GM12878 (cell line): ENCODE data around the gene DCDC1. TPM values are rescaled to one million over a fixed set of nuclear protein-coding genes. Genes with fewer than 3 reads are reported as not detected.
A peak's percentile ranks its signal among the peaks of the same experiment; 100 is the strongest.

Source experiments
- ATF2 ChIP-seq: IDR thresholded peaks from 2 replicates; pipeline ENCODE4 v1.6.1; 2012; ENCODE audit warnings: low read length, inconsistent platforms
- BCLAF1 ChIP-seq: fragments of 450-650 bp; IDR thresholded peaks from 2 replicates; pipeline ENCODE4 v1.6.1; 2017; ENCODE audit warnings: antibody characterized with exemption, mild to moderate bottlenecking, moderate library complexity
- CBFB ChIP-seq: IDR thresholded peaks from 2 replicates; pipeline ENCODE4 v1.6.1; 2016; ENCODE audit warnings: antibody characterized with exemption, low read depth
- E2F4 ChIP-seq: IDR thresholded peaks from 2 replicates; pipeline ENCODE4 v1.6.1; 2012; ENCODE audit warnings: low read depth, low read length, improper control_type of control experiment
- EZH2 ChIP-seq: IDR thresholded peaks from 2 replicates; pipeline ENCODE4 v1.6.1; 2012; ENCODE audit warnings: low read depth, mild to moderate bottlenecking, control low read depth, inconsistent platforms, low read length, borderline replicate concordance; ENCODE audit not compliant: control insufficient read depth
- KAT2A ChIP-seq: conservative IDR thresholded peaks from 2 replicates; pipeline ENCODE4 v1.6.1; 2011; ENCODE audit warnings: low read depth, low read length; ENCODE audit not compliant: control insufficient read depth
- POLR2AphosphoS5 ChIP-seq: IDR thresholded peaks from 2 replicates; pipeline ENCODE4 v1.6.1; 2011; ENCODE audit warnings: mild to moderate bottlenecking, low read length, inconsistent platforms
- STAT1 ChIP-seq: fragments of 450-650 bp; conservative IDR thresholded peaks from 2 replicates; pipeline ENCODE4 v1.6.1; 2014; ENCODE audit warnings: antibody characterized with exemption, mild to moderate bottlenecking
- SUPT20H ChIP-seq: IDR thresholded peaks from 2 replicates; pipeline ENCODE4 v1.6.1; 2011; ENCODE audit warnings: low read depth, mild to moderate bottlenecking, low read length, moderate library complexity, borderline replicate concordance; ENCODE audit not compliant: control insufficient read depth
- TCF12 ChIP-seq: IDR thresholded peaks from 2 replicates; pipeline ENCODE4 v1.6.1; 2011; ENCODE audit warnings: low read depth, mild to moderate bottlenecking, low read length
- polyA plus RNA-seq, 11 experiments: library from polyadenylated mRNA; depleted of rRNA in 4 of 11; unstranded in 6 of 11; stranded (reverse) in 5 of 11; fragments of >200 nt; fragmentation: Nextera tagmentation in 4 of 11; fragmentation: Illumina TruSeq in 1 of 11; extraction: Ambion mirVana in 4 of 11; extraction: Trizol in 1 of 11; gene quantifications; 1 replicate in 1 of 11; 2 replicates in 10 of 11; pipeline versions ENCODE4 v1.2.1 to v1.2.3, GENCODE V29; 2011 to 2016; ENCODE audit warnings: inconsistent platforms in 2 of 11, missing spikeins in 2 of 11, low read depth in 1 of 11
- total RNA-seq, 4 experiments: library from RNA; depleted of rRNA in 3 of 4; stranded (reverse); fragments of >200 nt in 3 of 4; fragmentation: Illumina TruSeq in 1 of 4; extraction: Trizol in 1 of 4; gene quantifications; 2 replicates each; pipeline versions ENCODE4 v1.2.1 to v1.2.3, GENCODE V29; 2013 to 2021
- TF ChIP-seq, protein P1 (sequence below): fragments of 450-650 bp; formaldehyde crosslinking; IDR thresholded peaks from 2 replicates; pipeline ENCODE4 v1.4.0; 2020; ENCODE audit warnings: mild to moderate bottlenecking, moderate library complexity
- TF ChIP-seq, protein P2 (sequence below): IDR thresholded peaks from 2 replicates; pipeline ENCODE4 v1.6.1; 2012; ENCODE audit warnings: improper control_type of control experiment, low read depth, low read length; ENCODE audit not compliant: insufficient replicate concordance

The DCDC1 gene
- total and polyA plus RNA-seq, 10 of the 15 experiments (the other 5 are each of a cell fraction or from before 2014, with no cell fraction given): not detected

DNA sequence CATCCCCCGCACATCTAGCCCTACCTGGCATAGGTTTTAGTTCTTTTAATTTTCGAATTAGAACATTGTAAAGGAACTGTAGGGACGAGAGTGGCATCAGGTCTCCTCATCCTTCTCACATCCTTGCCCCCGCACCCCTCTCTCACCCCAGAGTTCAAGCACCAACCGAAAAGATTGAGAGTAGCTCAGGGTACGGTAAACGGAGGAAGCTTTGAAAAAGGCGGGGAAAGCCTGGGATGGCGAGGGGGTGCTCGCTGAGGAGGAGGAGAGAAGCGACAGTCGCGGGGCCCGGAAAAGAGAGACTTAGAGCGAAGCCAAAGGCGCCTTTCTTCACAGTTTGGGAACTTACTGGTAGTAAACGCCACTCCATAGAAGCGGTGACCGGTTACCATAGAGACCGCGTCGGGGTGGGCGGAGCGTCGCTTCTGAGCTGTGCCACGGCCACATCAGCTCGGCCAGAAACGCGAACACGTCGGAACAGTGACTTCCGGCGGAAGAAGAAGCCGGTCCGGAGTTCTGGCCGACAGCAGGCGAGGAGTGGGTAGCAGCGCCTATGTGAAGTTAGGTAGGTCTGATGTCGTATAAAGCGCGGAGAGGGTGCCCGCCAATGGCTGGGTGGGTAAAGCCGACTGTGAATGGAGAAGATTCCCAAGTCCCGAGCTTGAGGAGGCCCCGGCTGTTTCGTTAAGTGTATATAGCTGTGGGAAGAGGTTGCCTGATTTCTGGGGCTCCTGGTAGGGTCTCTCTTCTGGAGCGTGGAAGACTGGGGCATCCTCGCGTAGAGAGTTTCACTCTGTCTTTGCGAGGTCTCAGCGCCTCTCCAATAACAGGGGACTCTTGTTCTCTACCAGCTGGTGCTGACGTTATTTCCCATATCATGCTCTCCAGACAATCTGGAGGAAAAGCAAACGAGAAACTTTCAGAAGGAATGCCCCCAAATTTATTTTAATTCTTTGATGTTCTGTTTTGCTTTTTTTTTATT is at the start of gene DCDC1, which contains the start of gene DNAJC24 (continued):
- 0 out of 2 replicates have a peak, but pooled peaks have one; percentile 40 for TF ChIP-seq E2F4
- TF ChIP-seq TCF12: peak; percentile 63; the same call in 1 of the 2 replicates
- TF ChIP-seq EZH2: no peak
- TF ChIP-seq POLR2AphosphoS5: peak; percentile 87
- TF ChIP-seq, protein P1, sequence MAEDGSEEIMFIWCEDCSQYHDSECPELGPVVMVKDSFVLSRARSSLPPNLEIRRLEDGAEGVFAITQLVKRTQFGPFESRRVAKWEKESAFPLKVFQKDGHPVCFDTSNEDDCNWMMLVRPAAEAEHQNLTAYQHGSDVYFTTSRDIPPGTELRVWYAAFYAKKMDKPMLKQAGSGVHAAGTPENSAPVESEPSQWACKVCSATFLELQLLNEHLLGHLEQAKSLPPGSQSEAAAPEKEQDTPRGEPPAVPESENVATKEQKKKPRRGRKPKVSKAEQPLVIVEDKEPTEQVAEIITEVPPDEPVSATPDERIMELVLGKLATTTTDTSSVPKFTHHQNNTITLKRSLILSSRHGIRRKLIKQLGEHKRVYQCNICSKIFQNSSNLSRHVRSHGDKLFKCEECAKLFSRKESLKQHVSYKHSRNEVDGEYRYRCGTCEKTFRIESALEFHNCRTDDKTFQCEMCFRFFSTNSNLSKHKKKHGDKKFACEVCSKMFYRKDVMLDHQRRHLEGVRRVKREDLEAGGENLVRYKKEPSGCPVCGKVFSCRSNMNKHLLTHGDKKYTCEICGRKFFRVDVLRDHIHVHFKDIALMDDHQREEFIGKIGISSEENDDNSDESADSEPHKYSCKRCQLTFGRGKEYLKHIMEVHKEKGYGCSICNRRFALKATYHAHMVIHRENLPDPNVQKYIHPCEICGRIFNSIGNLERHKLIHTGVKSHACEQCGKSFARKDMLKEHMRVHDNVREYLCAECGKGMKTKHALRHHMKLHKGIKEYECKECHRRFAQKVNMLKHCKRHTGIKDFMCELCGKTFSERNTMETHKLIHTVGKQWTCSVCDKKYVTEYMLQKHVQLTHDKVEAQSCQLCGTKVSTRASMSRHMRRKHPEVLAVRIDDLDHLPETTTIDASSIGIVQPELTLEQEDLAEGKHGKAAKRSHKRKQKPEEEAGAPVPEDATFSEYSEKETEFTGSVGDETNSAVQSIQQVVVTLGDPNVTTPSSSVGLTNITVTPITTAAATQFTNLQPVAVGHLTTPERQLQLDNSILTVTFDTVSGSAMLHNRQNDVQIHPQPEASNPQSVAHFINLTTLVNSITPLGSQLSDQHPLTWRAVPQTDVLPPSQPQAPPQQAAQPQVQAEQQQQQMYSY: no peak
- TF ChIP-seq SUPT20H: no peak
- TF ChIP-seq KAT2A: no peak
- no peak for TF ChIP-seq CBFB
- 0 out of 2 replicates have a peak, but pooled peaks have one; percentile 66 for TF ChIP-seq STAT1
- no peak; the same call in 1 of the 2 replicates for TF ChIP-seq ATF2
- TF ChIP-seq, protein P2, sequence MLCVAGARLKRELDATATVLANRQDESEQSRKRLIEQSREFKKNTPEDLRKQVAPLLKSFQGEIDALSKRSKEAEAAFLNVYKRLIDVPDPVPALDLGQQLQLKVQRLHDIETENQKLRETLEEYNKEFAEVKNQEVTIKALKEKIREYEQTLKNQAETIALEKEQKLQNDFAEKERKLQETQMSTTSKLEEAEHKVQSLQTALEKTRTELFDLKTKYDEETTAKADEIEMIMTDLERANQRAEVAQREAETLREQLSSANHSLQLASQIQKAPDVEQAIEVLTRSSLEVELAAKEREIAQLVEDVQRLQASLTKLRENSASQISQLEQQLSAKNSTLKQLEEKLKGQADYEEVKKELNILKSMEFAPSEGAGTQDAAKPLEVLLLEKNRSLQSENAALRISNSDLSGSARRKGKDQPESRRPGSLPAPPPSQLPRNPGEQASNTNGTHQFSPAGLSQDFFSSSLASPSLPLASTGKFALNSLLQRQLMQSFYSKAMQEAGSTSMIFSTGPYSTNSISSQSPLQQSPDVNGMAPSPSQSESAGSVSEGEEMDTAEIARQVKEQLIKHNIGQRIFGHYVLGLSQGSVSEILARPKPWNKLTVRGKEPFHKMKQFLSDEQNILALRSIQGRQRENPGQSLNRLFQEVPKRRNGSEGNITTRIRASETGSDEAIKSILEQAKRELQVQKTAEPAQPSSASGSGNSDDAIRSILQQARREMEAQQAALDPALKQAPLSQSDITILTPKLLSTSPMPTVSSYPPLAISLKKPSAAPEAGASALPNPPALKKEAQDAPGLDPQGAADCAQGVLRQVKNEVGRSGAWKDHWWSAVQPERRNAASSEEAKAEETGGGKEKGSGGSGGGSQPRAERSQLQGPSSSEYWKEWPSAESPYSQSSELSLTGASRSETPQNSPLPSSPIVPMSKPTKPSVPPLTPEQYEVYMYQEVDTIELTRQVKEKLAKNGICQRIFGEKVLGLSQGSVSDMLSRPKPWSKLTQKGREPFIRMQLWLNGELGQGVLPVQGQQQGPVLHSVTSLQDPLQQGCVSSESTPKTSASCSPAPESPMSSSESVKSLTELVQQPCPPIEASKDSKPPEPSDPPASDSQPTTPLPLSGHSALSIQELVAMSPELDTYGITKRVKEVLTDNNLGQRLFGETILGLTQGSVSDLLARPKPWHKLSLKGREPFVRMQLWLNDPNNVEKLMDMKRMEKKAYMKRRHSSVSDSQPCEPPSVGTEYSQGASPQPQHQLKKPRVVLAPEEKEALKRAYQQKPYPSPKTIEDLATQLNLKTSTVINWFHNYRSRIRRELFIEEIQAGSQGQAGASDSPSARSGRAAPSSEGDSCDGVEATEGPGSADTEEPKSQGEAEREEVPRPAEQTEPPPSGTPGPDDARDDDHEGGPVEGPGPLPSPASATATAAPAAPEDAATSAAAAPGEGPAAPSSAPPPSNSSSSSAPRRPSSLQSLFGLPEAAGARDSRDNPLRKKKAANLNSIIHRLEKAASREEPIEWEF: peak; percentile 43
- TF ChIP-seq BCLAF1: peak; percentile 31; the same call in 1 of the 2 replicates
